Suppressor macrophage treated with lipopolysaccharide for 4 hours (primary cell): Measurements from ENCODE around the gene LBP.
"Not testable (repeated sequence)": the region's sequence is repeated elsewhere in the genome, so short reads cannot be mapped to it uniquely, and the experiment has no call there.

Source experiments
- DNase-seq: peaks from one replicate; pipeline ENCODE4 v3.0.0-alpha.2; 2020

The LBP gene

GRCh38 chr20:38321959-38322598, 24.2 kb upstream of the LBP start:
- DNase-seq = peak; percentile 66

GRCh38 chr20:38324159-38324558, 22.1 kb upstream of the LBP start:
- DNase-seq = no peak

GRCh38 chr20:38325167-38325566, 21.1 kb upstream of the LBP start:
- DNase-seq = no peak

GRCh38 chr20:38325905-38326304, 20.4 kb upstream of the LBP start:
- DNase-seq = no peak

GRCh38 chr20:38326309-38326708, 20.0 kb upstream of the LBP start:
- no peak for DNase-seq

GRCh38 chr20:38330638-38331037, 15.6 kb upstream of the LBP start:
- DNase-seq = no peak

GRCh38 chr20:38331245-38331644, 15.0 kb upstream of the LBP start:
- no peak for DNase-seq

GRCh38 chr20:38331814-38332213, 14.5 kb upstream of the LBP start:
- DNase-seq = no peak

GRCh38 chr20:38334016-38334415, 12.3 kb upstream of the LBP start:
- DNase-seq = no peak

- DNase-seq = no peak
These were observed 9.6 kb upstream of the LBP start for GRCh38 chr20:38336726-38337125.

- DNase-seq = peak; percentile 28
These were observed 8.6 kb upstream of the LBP start for GRCh38 chr20:38337561-38338140.

GRCh38 chr20:38338849-38339520, 7.3 kb upstream of the LBP start:
- no peak for DNase-seq

- not testable (repeated sequence) for DNase-seq
These were observed 6.8 kb upstream of the LBP start for GRCh38 chr20:38339521-38339896.

- DNase-seq = no peak
These were observed 6.3 kb upstream of the LBP start for GRCh38 chr20:38339997-38340396.

GRCh38 chr20:38340693-38341092, 5.6 kb upstream of the LBP start:
- DNase-seq = no peak

- DNase-seq = no peak
These were observed 4.1 kb upstream of the LBP start for GRCh38 chr20:38342216-38342615.

GRCh38 chr20:38342713-38343310, 3.5 kb upstream of the LBP start:
- DNase-seq = no peak

GRCh38 chr20:38343311-38344106, 2.8 kb upstream of the LBP start:
- no peak for DNase-seq

- DNase-seq = no peak
These were observed 2.1 kb upstream of the LBP start for GRCh38 chr20:38344107-38344701.

- DNase-seq = peak; percentile 3
These were observed 639 bp upstream of the LBP start for GRCh38 chr20:38345643-38346042.

GRCh38 chr20:38346741-38347140, 459 bp downstream of the LBP start:
- no peak for DNase-seq

GRCh38 chr20:38349856-38350255, 3.6 kb downstream of the LBP start:
- DNase-seq = no peak
